A549 (cell line): ENCODE measurements around the gene CHURC1.

ENCODE experiments used
- CTCF ChIP-seq: fragments of >200 bp; sonication (Bioruptor Twin); formaldehyde crosslinking; IDR thresholded peaks from 3 replicates; pipeline ENCODE4 v1.5.1; 2016
- EP300 ChIP-seq, 2 experiments: fragments of >200 bp; sonication (Bioruptor Twin); formaldehyde crosslinking; IDR thresholded peaks; 2 replicates in 1 of 2; 3 replicates in 1 of 2; pipeline ENCODE4 v1.6.1; 2016 to 2017
- POLR2A ChIP-seq: IDR thresholded peaks from 2 replicates; pipeline ENCODE4 v1.6.1; 2012; ENCODE audit warnings: mild to moderate bottlenecking, low read length
- USF2 ChIP-seq: fragments of 450-650 bp; IDR thresholded peaks from 2 replicates; pipeline ENCODE4 v1.6.1; 2014; ENCODE audit warnings: antibody characterized with exemption

GRCh38 chr14:64952598-64953309 lies 38.5 kb downstream of the CHURC1 start:
- no peak for TF ChIP-seq CTCF
- no peak for TF ChIP-seq EP300 (IDR thresholded peaks at IDR 0.05)
- no peak for TF ChIP-seq POLR2A
- no peak for TF ChIP-seq USF2
